Endothelial cell of umbilical vein (primary cell): ENCODE measurements around the gene GRIK1. TPM values are rescaled to one million over a fixed set of nuclear protein-coding genes. Genes with fewer than 3 reads are reported as not detected.

Experiments
- BruUV-seq: library from RNA; stranded (reverse); fragments of 400-500 nt; replicated peaks from 2 replicates; lab custom pipeline; 2021; lab: Mats Ljungman, UMichigan
- CTCF ChIA-PET: fragments of 300-600, 350-600 bp; sonication (Branson Sonifier 250); formaldehyde crosslinking; loops from one replicate; lab custom pipeline; 2021; ENCODE audit warnings: antibody characterized with exemption, inconsistent platforms; lab: Charles Lee
- POLR2A ChIA-PET: fragments of 300-600, 350-600 bp; sonication (Branson Sonifier 250); formaldehyde crosslinking; loops from one replicate; lab custom pipeline; 2021; ENCODE audit warnings: antibody characterized with exemption, inconsistent platforms; lab: Charles Lee
- DNase-seq: peaks from one replicate; pipeline ENCODE4 v3.0.0-alpha.2; 2011; ENCODE audit warnings: low read depth, low spot score
- FAIRE-seq: peaks from 2 replicates; lab custom pipeline; 2011; peaks lifted over from hg19 to GRCh38; lab: Jason Lieb, UNC
- H2AFZ ChIP-seq: 2 replicates; pipeline ENCODE4 v1.6.0; 2012; ENCODE audit warnings: low read depth, low read length, control low read depth, inconsistent platforms
- H3K27ac ChIP-seq: 2 replicates; pipeline ENCODE4 v1.5.1; 2011; ENCODE audit warnings: low read depth, mild to moderate bottlenecking, control low read depth, low read length, moderate library complexity; ENCODE audit not compliant: insufficient read depth
- H3K27me3 ChIP-seq, 2 experiments: 2 replicates each; pipeline versions ENCODE4 v1.6.0 to v1.6.1; 2011; ENCODE audit warnings: low read length in 2 of 2, mixed read lengths in 1 of 2; ENCODE audit not compliant: control insufficient read depth in 2 of 2, insufficient read depth in 2 of 2
- H3K36me3 ChIP-seq, 2 experiments: 2 replicates in 1 of 2; 3 replicates in 1 of 2; pipeline ENCODE4 v1.5.1; 2011; ENCODE audit warnings: low read length in 2 of 2, mild to moderate bottlenecking in 1 of 2, moderate library complexity in 1 of 2; ENCODE audit not compliant: control insufficient read depth in 2 of 2, insufficient read depth in 2 of 2; ENCODE audit errors: extremely low read depth in 1 of 2
- H3K4me1 ChIP-seq: 3 replicates; pipeline ENCODE4 v1.5.1; 2011; ENCODE audit warnings: mild to moderate bottlenecking, low read length; ENCODE audit not compliant: control insufficient read depth, insufficient read depth; ENCODE audit errors: extremely low read depth
- H3K4me2 ChIP-seq: 2 replicates; pipeline ENCODE4 v1.6.1; 2011; ENCODE audit warnings: low read length, control low read depth, mixed read lengths; ENCODE audit not compliant: insufficient read depth
- H3K4me3 ChIP-seq, 3 experiments: fragments of 200-600 bp in 1 of 3; sonication (generic), shearing (Covaris generic) in 1 of 3; replicated peaks in 1 of 3; 2 replicates each; pipeline ENCODE4 v1.5.1; 2011 to 2016; ENCODE audit warnings: control low read depth in 3 of 3, low read length in 3 of 3, mild to moderate bottlenecking in 2 of 3, inconsistent platforms in 1 of 3, low read depth in 1 of 3, moderate library complexity in 1 of 3; ENCODE audit not compliant: insufficient read depth in 1 of 3
- H3K79me2 ChIP-seq: 2 replicates; pipeline ENCODE4 v1.6.0; 2012; ENCODE audit warnings: low read length, inconsistent platforms; ENCODE audit not compliant: control insufficient read depth, insufficient read depth
- H3K9ac ChIP-seq: replicated peaks from 2 replicates; pipeline ENCODE3; 2011; ENCODE audit warnings: low read length, control low read depth; ENCODE audit not compliant: insufficient read depth; ENCODE audit errors: extremely low read depth
- H3K9me1 ChIP-seq: replicated peaks from 3 replicates; pipeline ENCODE4 v1.6.0; 2011; ENCODE audit warnings: mild to moderate bottlenecking, low read length; ENCODE audit not compliant: control insufficient read depth, insufficient read depth; ENCODE audit errors: extremely low read depth
- H3K9me3 ChIP-seq: replicated peaks from 2 replicates; pipeline ENCODE4 v1.5.1; 2012; ENCODE audit warnings: low read length, inconsistent platforms; ENCODE audit not compliant: control insufficient read depth, insufficient read depth
- H4K20me1 ChIP-seq: replicated peaks from 2 replicates; pipeline ENCODE3; 2011; ENCODE audit warnings: mild to moderate bottlenecking, low read length; ENCODE audit not compliant: control insufficient read depth, insufficient read depth; ENCODE audit errors: extremely low read depth
- CTCF ChIP-seq, 2 donors: IDR thresholded peaks; 1 replicate in 1 of 2; 2 replicates in 1 of 2; pipeline ENCODE4 v1.5.1; 2011; ENCODE audit warnings: low read length in 2 of 2, mild to moderate bottlenecking in 2 of 2, moderate library complexity in 2 of 2, control low read depth in 1 of 2, inconsistent platforms in 1 of 2, low read depth in 1 of 2; ENCODE audit not compliant: insufficient read depth in 1 of 2; ENCODE audit errors: extremely low read depth in 1 of 2
- EZH2 ChIP-seq: IDR thresholded peaks from 2 replicates; pipeline ENCODE4 v1.6.1; 2012; ENCODE audit warnings: borderline replicate concordance, low read depth, mild to moderate bottlenecking, moderate library complexity, low read length, inconsistent platforms; ENCODE audit not compliant: severe bottlenecking
- FOS ChIP-seq: IDR thresholded peaks from 2 replicates; pipeline ENCODE4 v1.6.1; 2011; ENCODE audit warnings: mild to moderate bottlenecking, low read length, moderate library complexity, borderline replicate concordance; ENCODE audit not compliant: insufficient read depth
- GATA2 ChIP-seq: IDR thresholded peaks from 2 replicates; pipeline ENCODE4 v1.7.0; 2011; ENCODE audit warnings: low read depth, mild to moderate bottlenecking, moderate library complexity, mixed read lengths, low read length; ENCODE audit not compliant: insufficient read length, insufficient read depth
- JUN ChIP-seq: IDR thresholded peaks from 2 replicates; pipeline ENCODE4 v1.6.1; 2011; ENCODE audit warnings: borderline replicate concordance, low read depth; ENCODE audit not compliant: insufficient read length, insufficient read depth
- MYC ChIP-seq: IDR thresholded peaks from one replicate; pipeline ENCODE4 v1.6.1; 2011; ENCODE audit warnings: mild to moderate bottlenecking, low read depth, low read length
- POLR2A ChIP-seq: IDR thresholded peaks from 2 replicates; pipeline ENCODE4 v1.6.1; 2012; ENCODE audit warnings: low read depth, mild to moderate bottlenecking, control low read depth, low read length
- POLR2AphosphoS5 ChIP-seq: IDR thresholded peaks from 2 replicates; pipeline ENCODE4 v1.6.1; 2012; ENCODE audit warnings: low read depth, mild to moderate bottlenecking, control low read depth, low read length, moderate library complexity; ENCODE audit not compliant: insufficient read depth
- dilution Hi-C: fragments of 300-500 bp; cut with MboI; formaldehyde crosslinking; loops from one replicate; pipeline ENCODE4 v1.15.0; 2019; ENCODE audit warnings: low sequenced_read_pairs; ENCODE audit not compliant: extremely low pct_ligation_motif_present
- intact Hi-C: fragments of 100-400 bp; cut with micrococcal nuclease; formaldehyde crosslinking; loops from one replicate; pipeline ENCODE4 v1.10.0; 2022
- polyA plus RNA-seq, 4 experiments: library from polyadenylated mRNA; depleted of rRNA in 3 of 4; stranded (reverse) in 3 of 4; unstranded in 1 of 4; fragments of >200 nt; gene quantifications; 2 replicates each; pipeline versions ENCODE4 v1.2.1 to v1.2.3, GENCODE V29; 2011 to 2012; ENCODE audit warnings: missing spikeins in 1 of 4
- total RNA-seq: library from RNA; stranded (reverse); gene quantifications from 2 replicates; pipeline ENCODE4 v1.2.3, GENCODE V29; 2021
- TF ChIP-seq, protein P1 (sequence below): IDR thresholded peaks from 2 replicates; pipeline ENCODE4 v1.6.1; 2011; ENCODE audit not compliant: insufficient read depth, insufficient read length

Gene GRIK1
- total and polyA plus RNA-seq, 2 donors (not counting 3 experiments of a cell fraction or from before 2014, with no cell fraction given): not detected

GRCh38 chr21:29490016-29490415 is 449.8 kb downstream of the GRIK1 start:
- H3K27me3 ChIP-seq: no peaks in the 10 kb centered on the region
- no peaks in the 10 kb centered on the region for H3K36me3 ChIP-seq
- TF ChIP-seq MYC (no peak), POLR2AphosphoS5 (no peak), POLR2A (no peak), GATA2 (no peak), JUN (no peak), CTCF (IDR thresholded peaks at IDR 0.05; ENCODE audit: extremely low read depth in 1 of 2, insufficient read depth in 1 of 2, low read depth in 1 of 2, low read length in 2 of 2) (no peak), EZH2 (no peak), FOS (no peak)
- TF ChIP-seq, protein P1, sequence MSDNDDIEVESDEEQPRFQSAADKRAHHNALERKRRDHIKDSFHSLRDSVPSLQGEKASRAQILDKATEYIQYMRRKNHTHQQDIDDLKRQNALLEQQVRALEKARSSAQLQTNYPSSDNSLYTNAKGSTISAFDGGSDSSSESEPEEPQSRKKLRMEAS: no peak
- H3K9me3 ChIP-seq: no peaks in the 10 kb centered on the region
- dilution Hi-C loops (no loop called here), intact Hi-C loops (no loop called here)
- no peaks in the 10 kb centered on the region for H3K4me1 ChIP-seq
- CTCF ChIA-PET: no interaction called here
- DNase-seq: no peak
- no peak overlapping the region for H3K4me2 ChIP-seq
- H3K27ac ChIP-seq: no peak overlapping the region
- POLR2A ChIA-PET: no interaction called here
- no peak for FAIRE-seq
- no peak overlapping the region for H3K4me3 ChIP-seq
- H3K79me2 ChIP-seq: no peaks in the 10 kb centered on the region
- no peaks in the 10 kb centered on the region for H4K20me1 ChIP-seq
- H3K9ac ChIP-seq: no peak overlapping the region
- H2AFZ ChIP-seq: no peak overlapping the region
- no TSS peak for BruUV-seq
- no peaks in the 10 kb centered on the region for H3K9me1 ChIP-seq
